ENCODE data around the gene EOMES.

DNA sequence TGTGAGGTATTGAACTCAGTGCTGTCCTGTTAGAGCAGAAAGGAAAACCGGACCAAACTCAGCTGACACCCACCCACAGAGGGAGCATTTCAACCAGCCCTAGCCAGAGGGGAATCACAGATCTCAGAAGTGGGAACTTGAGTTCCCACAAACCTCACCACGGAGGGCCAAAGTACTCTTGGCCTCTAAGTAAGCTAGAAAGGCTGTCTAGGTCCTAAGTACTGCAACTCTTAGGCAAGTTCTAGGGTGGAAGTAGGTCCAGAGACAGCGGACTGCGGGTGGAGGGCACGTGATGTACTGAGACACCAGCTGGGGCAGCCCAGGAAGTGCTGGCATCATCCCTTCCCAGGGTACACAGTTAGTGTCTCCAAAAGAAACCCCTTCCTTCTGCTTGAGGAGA lies 34.1 kb downstream of the EOMES start:
- TF ChIP-seq, protein P1, sequence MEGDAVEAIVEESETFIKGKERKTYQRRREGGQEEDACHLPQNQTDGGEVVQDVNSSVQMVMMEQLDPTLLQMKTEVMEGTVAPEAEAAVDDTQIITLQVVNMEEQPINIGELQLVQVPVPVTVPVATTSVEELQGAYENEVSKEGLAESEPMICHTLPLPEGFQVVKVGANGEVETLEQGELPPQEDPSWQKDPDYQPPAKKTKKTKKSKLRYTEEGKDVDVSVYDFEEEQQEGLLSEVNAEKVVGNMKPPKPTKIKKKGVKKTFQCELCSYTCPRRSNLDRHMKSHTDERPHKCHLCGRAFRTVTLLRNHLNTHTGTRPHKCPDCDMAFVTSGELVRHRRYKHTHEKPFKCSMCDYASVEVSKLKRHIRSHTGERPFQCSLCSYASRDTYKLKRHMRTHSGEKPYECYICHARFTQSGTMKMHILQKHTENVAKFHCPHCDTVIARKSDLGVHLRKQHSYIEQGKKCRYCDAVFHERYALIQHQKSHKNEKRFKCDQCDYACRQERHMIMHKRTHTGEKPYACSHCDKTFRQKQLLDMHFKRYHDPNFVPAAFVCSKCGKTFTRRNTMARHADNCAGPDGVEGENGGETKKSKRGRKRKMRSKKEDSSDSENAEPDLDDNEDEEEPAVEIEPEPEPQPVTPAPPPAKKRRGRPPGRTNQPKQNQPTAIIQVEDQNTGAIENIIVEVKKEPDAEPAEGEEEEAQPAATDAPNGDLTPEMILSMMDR (IDR thresholded peaks at IDR 0.05): no peak
- no peak for TF ChIP-seq POLR2A (IDR thresholded peaks at IDR 0.05)
